Measurements from ENCODE around the gene AGMAT. TPM values are rescaled to one million over a fixed set of nuclear protein-coding genes. Genes with fewer than 3 reads are reported as not detected.
A peak's percentile ranks its signal among the peaks of the same experiment; 100 is the strongest.

AGMAT gene
- total and polyA plus RNA-seq, 2 of the 13 experiments (the other 11 are each of a cell fraction or from before 2014, with no cell fraction given): 59.1 to 174 TPM

DNA sequence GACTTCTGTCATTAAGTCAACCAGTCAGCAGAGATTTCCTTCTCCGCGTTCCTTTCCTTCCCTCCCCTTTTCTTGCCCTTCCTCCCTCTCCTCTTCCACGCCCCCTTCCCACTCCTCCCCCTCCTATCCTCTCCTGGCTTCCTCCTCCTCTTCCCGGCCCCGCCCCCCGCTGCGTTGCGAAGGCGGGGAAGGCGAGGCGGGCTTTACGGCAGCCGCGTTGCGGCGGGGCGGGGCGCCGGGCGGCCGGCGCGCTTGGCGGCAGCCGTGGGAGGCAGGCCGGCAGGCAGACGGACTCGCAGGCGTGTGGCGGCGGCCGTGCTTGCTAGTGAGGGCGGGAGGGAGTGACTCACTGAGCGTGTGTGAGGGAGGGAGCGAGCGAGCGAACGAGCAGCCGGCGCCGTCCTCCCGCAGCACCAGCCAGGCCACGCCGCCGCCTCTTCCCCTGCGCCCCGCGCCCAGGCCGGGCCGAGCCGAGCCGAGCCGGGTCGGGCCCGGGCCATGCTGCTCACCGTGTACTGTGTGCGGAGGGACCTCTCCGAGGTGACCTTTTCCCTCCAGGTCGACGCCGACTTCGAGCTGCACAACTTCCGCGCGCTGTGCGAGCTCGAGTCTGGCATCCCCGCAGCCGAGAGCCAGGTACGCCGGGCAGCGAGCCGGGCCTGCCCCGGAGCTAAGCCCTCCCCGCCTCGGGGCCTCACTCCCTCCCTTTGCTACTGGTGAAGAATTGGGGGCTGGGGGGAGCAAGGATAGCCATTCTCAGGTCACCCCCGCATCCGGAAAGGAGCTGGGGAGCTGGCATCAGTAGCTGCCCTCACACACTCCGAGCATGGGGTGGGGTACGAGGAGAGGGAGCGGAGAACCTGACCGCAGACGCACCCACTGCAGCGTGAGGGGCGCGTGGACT lies 32.6 kb upstream of the AGMAT start, which contains the start of gene DDI2 (continued):
- TF ChIP-seq, protein P1, sequence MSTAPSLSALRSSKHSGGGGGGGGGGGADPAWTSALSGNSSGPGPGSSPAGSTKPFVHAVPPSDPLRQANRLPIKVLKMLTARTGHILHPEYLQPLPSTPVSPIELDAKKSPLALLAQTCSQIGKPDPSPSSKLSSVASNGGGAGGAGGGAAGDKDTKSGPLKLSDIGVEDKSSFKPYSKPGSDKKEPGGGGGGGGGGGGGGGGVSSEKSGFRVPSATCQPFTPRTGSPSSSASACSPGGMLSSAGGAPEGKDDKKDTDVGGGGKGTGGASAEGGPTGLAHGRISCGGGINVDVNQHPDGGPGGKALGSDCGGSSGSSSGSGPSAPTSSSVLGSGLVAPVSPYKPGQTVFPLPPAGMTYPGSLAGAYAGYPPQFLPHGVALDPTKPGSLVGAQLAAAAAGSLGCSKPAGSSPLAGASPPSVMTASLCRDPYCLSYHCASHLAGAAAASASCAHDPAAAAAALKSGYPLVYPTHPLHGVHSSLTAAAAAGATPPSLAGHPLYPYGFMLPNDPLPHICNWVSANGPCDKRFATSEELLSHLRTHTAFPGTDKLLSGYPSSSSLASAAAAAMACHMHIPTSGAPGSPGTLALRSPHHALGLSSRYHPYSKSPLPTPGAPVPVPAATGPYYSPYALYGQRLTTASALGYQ (CRISPR knock-in tag; IDR thresholded peaks at IDR 0.05): no peak
- TF ChIP-seq, protein P2, sequence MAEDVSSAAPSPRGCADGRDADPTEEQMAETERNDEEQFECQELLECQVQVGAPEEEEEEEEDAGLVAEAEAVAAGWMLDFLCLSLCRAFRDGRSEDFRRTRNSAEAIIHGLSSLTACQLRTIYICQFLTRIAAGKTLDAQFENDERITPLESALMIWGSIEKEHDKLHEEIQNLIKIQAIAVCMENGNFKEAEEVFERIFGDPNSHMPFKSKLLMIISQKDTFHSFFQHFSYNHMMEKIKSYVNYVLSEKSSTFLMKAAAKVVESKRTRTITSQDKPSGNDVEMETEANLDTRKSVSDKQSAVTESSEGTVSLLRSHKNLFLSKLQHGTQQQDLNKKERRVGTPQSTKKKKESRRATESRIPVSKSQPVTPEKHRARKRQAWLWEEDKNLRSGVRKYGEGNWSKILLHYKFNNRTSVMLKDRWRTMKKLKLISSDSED (CRISPR knock-in tag; IDR thresholded peaks at IDR 0.05): no peak
- TF ChIP-seq RORA (CRISPR knock-in tag; IDR thresholded peaks at IDR 0.05): no peak
- TF ChIP-seq ZNF3 (CRISPR knock-in tag; IDR thresholded peaks at IDR 0.05): no peak
- no peak for TF ChIP-seq ZBTB7B (CRISPR knock-in tag; IDR thresholded peaks at IDR 0.05)
- TF ChIP-seq, protein P3, sequence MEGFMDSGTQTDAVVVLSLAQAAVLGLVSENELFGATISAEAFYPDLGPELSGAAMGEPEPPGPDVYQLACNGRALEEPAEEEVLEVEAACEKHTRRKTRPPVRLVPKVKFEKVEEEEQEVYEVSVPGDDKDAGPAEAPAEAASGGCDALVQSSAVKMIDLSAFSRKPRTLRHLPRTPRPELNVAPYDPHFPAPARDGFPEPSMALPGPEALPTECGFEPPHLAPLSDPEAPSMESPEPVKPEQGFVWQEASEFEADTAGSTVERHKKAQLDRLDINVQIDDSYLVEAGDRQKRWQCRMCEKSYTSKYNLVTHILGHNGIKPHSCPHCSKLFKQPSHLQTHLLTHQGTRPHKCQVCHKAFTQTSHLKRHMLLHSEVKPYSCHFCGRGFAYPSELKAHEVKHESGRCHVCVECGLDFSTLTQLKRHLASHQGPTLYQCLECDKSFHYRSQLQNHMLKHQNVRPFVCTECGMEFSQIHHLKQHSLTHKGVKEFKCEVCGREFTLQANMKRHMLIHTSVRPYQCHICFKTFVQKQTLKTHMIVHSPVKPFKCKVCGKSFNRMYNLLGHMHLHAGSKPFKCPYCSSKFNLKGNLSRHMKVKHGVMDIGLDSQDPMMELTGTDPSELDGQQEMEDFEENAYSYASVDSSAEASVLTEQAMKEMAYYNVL (CRISPR knock-in tag; IDR thresholded peaks at IDR 0.05; ENCODE audit: borderline replicate concordance): 0 out of 2 replicates have a peak, but pooled peaks have one; percentile 20
- TF ChIP-seq ATRX (CRISPR knock-in tag; IDR thresholded peaks at IDR 0.05; ENCODE audit: borderline replicate concordance): no peak
- no peak for TF ChIP-seq GZF1 (CRISPR knock-in tag; IDR thresholded peaks at IDR 0.05)
- no peak for TF ChIP-seq NFE2L1 (CRISPR knock-in tag; IDR thresholded peaks at IDR 0.05; ENCODE audit: borderline replicate concordance)
- peak; percentile 84; the same call in 1 of the 2 replicates for TF ChIP-seq KLF12 (CRISPR knock-in tag; IDR thresholded peaks at IDR 0.05; ENCODE audit: borderline replicate concordance)
- TF ChIP-seq ZNF547 (CRISPR knock-in tag; IDR thresholded peaks at IDR 0.05): no peak; the same call in none of the 2 replicates
- TF ChIP-seq, protein P4, sequence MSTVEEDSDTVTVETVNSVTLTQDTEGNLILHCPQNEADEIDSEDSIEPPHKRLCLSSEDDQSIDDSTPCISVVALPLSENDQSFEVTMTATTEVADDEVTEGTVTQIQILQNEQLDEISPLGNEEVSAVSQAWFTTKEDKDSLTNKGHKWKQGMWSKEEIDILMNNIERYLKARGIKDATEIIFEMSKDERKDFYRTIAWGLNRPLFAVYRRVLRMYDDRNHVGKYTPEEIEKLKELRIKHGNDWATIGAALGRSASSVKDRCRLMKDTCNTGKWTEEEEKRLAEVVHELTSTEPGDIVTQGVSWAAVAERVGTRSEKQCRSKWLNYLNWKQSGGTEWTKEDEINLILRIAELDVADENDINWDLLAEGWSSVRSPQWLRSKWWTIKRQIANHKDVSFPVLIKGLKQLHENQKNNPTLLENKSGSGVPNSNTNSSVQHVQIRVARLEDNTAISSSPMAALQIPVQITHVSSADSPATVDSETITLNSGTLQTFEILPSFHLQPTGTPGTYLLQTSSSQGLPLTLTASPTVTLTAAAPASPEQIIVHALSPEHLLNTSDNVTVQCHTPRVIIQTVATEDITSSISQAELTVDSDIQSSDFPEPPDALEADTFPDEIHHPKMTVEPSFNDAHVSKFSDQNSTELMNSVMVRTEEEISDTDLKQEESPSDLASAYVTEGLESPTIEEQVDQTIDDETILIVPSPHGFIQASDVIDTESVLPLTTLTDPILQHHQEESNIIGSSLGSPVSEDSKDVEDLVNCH (CRISPR knock-in tag; IDR thresholded peaks at IDR 0.05): no peak
- no peak for TF ChIP-seq ZNF775 (CRISPR knock-in tag; IDR thresholded peaks at IDR 0.05; ENCODE audit: borderline replicate concordance)
- TF ChIP-seq, protein P5, sequence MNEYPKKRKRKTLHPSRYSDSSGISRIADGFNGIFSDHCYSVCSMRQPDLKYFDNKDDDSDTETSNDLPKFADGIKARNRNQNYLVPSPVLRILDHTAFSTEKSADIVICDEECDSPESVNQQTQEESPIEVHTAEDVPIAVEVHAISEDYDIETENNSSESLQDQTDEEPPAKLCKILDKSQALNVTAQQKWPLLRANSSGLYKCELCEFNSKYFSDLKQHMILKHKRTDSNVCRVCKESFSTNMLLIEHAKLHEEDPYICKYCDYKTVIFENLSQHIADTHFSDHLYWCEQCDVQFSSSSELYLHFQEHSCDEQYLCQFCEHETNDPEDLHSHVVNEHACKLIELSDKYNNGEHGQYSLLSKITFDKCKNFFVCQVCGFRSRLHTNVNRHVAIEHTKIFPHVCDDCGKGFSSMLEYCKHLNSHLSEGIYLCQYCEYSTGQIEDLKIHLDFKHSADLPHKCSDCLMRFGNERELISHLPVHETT (CRISPR knock-in tag; conservative IDR thresholded peaks at IDR 0.05): 0 out of 2 replicates have a peak, but pooled peaks have one; percentile 2
- TF ChIP-seq ZNF788 (CRISPR knock-in tag; IDR thresholded peaks at IDR 0.05; ENCODE audit: borderline replicate concordance): peak; percentile 67; the same call in 1 of the 2 replicates
- TF ChIP-seq MTA3 (CRISPR knock-in tag; IDR thresholded peaks at IDR 0.05): no peak
- TF ChIP-seq MLLT10 (CRISPR knock-in tag; IDR thresholded peaks at IDR 0.05): no peak
